ENCODE measurements around the gene TECR.

The TECR gene

GRCh38 chr19:14517840-14518505, 11.4 kb upstream of the TECR start, which contains the start of gene DNAJB1:
DNAJB1 (minus strand) TSS chr19:14518397; CDS start chr19:14518349, 48 bp downstream.
- TF ChIP-seq, protein P1, sequence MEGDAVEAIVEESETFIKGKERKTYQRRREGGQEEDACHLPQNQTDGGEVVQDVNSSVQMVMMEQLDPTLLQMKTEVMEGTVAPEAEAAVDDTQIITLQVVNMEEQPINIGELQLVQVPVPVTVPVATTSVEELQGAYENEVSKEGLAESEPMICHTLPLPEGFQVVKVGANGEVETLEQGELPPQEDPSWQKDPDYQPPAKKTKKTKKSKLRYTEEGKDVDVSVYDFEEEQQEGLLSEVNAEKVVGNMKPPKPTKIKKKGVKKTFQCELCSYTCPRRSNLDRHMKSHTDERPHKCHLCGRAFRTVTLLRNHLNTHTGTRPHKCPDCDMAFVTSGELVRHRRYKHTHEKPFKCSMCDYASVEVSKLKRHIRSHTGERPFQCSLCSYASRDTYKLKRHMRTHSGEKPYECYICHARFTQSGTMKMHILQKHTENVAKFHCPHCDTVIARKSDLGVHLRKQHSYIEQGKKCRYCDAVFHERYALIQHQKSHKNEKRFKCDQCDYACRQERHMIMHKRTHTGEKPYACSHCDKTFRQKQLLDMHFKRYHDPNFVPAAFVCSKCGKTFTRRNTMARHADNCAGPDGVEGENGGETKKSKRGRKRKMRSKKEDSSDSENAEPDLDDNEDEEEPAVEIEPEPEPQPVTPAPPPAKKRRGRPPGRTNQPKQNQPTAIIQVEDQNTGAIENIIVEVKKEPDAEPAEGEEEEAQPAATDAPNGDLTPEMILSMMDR (IDR thresholded peaks at IDR 0.05; ENCODE audit: low read depth, low read length): no peak
- DNase-seq (ENCODE audit: extremely low read depth, low read depth): no peak

DNA sequence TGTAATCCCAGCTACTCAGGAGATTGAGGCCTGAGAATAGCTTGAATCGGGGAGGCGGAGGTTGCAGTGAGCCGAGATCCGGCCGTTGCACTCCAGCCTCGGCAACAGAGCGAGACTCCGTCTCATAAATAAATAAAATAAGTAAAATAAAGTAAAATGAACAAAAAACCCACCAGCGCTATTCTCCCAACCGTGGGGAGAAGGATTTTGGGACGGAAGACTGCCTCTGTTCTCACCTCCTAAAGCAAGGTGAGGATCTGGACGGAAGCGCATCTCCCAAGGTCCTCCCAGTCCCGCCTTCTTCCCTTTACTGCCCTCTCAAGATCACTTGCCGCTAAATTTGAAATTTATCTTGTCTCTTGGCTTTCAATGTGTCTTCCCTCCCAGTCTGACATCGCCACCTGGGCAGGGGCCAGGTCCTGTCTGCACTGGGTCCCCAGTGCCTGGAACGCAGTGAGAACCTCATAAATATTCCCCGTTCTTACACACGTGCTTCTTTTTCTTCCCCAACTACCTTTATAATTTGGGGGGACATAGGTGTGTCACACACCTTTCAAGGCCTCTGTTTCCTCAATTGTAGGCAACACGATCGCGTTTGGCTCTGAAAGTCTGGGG, 10.0 kb upstream of the TECR start:
- no peak for DNase-seq (ENCODE audit: extremely low read depth, low read depth)
- TF ChIP-seq, protein P1 (IDR thresholded peaks at IDR 0.05; ENCODE audit: low read depth, low read length): no peak

DNA sequence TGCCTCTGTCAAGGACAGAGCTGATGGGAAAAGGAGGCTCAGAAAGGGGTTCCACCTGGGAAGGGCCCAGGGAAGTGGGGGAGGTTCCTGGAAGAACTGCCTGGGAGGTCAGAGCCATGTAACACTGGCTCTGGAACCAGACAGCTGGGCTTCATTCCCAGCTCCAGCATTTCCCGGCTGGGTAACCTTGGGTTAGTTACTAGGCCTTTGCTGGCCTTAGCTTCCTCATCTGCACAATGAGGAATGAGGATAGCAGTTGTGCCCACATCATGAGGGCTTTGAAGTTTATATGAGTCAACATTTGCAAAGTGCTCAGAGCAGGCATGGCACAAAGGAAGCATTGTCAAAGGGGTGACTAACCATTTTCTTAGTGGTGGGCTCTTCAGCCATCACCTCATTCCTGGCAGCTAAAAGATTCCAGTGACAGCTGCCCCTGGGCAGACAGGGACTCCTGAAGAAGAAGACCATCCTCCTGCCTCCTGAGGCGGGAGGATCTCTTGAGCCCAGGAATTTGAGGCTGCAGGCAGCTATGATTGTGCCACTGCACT, 9.5 kb upstream of the TECR start:
- no peak for DNase-seq (ENCODE audit: extremely low read depth, low read depth)
- TF ChIP-seq, protein P1 (IDR thresholded peaks at IDR 0.05; ENCODE audit: low read depth, low read length): no peak

GRCh38 chr19:14520543-14520942, 8.9 kb upstream of the TECR start:
- DNase-seq (ENCODE audit: extremely low read depth, low read depth): no peak
- TF ChIP-seq, protein P1 (IDR thresholded peaks at IDR 0.05; ENCODE audit: low read depth, low read length): no peak

DNA sequence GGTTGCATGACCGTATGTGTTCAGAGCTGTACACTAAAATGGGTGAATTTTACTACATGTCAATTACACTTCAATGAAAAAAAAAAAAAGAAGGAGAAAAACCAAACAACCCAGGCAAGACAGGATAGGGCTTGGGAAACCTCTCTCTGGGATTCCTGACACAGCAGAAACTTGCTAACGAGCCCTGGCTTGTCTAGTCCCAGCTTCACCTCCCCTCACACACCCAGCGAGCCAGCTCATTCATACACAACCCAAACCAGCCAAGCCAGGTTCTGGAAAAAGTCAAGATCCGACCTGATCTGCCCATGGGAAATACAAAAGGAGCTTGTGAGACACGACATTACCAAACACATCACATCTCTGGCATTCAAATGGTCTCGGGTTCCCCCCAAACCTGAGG, 3.7 kb upstream of the TECR start:
- TF ChIP-seq, protein P1 (IDR thresholded peaks at IDR 0.05; ENCODE audit: low read depth, low read length): no peak
- DNase-seq (ENCODE audit: extremely low read depth, low read depth): no peak

GRCh38 chr19:14526423-14526822, 3.0 kb upstream of the TECR start:
- TF ChIP-seq, protein P1 (IDR thresholded peaks at IDR 0.05; ENCODE audit: low read depth, low read length): no peak
- DNase-seq (ENCODE audit: extremely low read depth, low read depth): no peak

Data from AG09319 (cell line).